HepG2 (cell line): ENCODE measurements around the gene PPP2R5B. TPM values are rescaled to one million over a fixed set of nuclear protein-coding genes. Genes with fewer than 3 reads are reported as not detected.

ENCODE experiments used
- ESRRA ChIP-seq: sonication (generic); formaldehyde crosslinking; IDR thresholded peaks from 2 replicates; pipeline ENCODE4 v1.5.1; 2020; ENCODE audit warnings: mild to moderate bottlenecking, low read depth, missing genetic modification reagents
- HDAC1 ChIP-seq: sonication (generic); formaldehyde crosslinking; IDR thresholded peaks from 2 replicates; pipeline ENCODE4 v1.5.1; 2020; ENCODE audit warnings: mild to moderate bottlenecking, missing genetic modification reagents
- HNF4A ChIP-seq: sonication (generic); formaldehyde crosslinking; IDR thresholded peaks from 2 replicates; pipeline ENCODE4 v1.4.0; 2020; ENCODE audit warnings: missing genetic modification reagents
- KLF9 ChIP-seq: IDR thresholded peaks from 2 replicates; pipeline ENCODE4 v1.6.1; 2016; ENCODE audit warnings: low read depth
- NKX3-1 ChIP-seq: sonication (generic); formaldehyde crosslinking; IDR thresholded peaks from 2 replicates; pipeline ENCODE4 v1.5.0; 2020; ENCODE audit warnings: missing genetic modification reagents
- NONO ChIP-seq, 2 experiments: fragments of 450-650 bp in 1 of 2; sonication (generic) in 1 of 2; formaldehyde crosslinking in 1 of 2; IDR thresholded peaks in 1 of 2; conservative IDR thresholded peaks in 1 of 2; 2 replicates each; pipeline versions ENCODE4 v1.6.1 to v1.8.0; 2017 to 2022; ENCODE audit warnings: mild to moderate bottlenecking in 1 of 2, missing genetic modification reagents in 1 of 2, moderate library complexity in 1 of 2
- PHF20 ChIP-seq: sonication (generic); formaldehyde crosslinking; IDR thresholded peaks from 2 replicates; pipeline ENCODE4 v1.5.0; 2020; ENCODE audit warnings: mild to moderate bottlenecking, missing genetic modification reagents
- RFXANK ChIP-seq: IDR thresholded peaks from 2 replicates; pipeline ENCODE4 v1.6.1; 2016
- SALL1 ChIP-seq: sonication (generic); formaldehyde crosslinking; IDR thresholded peaks from 2 replicates; pipeline ENCODE4 v1.8.0; 2022; ENCODE audit warnings: mild to moderate bottlenecking, missing genetic modification reagents
- SNAI1 ChIP-seq: sonication (generic); formaldehyde crosslinking; IDR thresholded peaks from 2 replicates; pipeline ENCODE4 v1.5.0; 2020; ENCODE audit warnings: mild to moderate bottlenecking, missing genetic modification reagents, borderline replicate concordance
- SP140L ChIP-seq: sonication (generic); formaldehyde crosslinking; IDR thresholded peaks from 2 replicates; pipeline ENCODE4 v1.4.0; 2020; ENCODE audit warnings: missing genetic modification reagents, borderline replicate concordance
- TARDBP ChIP-seq: sonication (generic); formaldehyde crosslinking; IDR thresholded peaks from 2 replicates; pipeline ENCODE4 v1.8.0; 2022; ENCODE audit warnings: mild to moderate bottlenecking, missing genetic modification reagents
- ZBTB39 ChIP-seq: sonication (generic); formaldehyde crosslinking; IDR thresholded peaks from 2 replicates; pipeline ENCODE4 v1.5.0; 2020; ENCODE audit warnings: missing genetic modification reagents
- ZNF224 ChIP-seq: sonication (generic); formaldehyde crosslinking; IDR thresholded peaks from 2 replicates; pipeline ENCODE4 v1.5.0; 2020; ENCODE audit warnings: mild to moderate bottlenecking, missing genetic modification reagents
- ZNF263 ChIP-seq: sonication (generic); formaldehyde crosslinking; IDR thresholded peaks from 2 replicates; pipeline ENCODE4 v1.4.0; 2020; ENCODE audit warnings: missing genetic modification reagents
- ZNF512 ChIP-seq: sonication (generic); formaldehyde crosslinking; IDR thresholded peaks from 2 replicates; pipeline ENCODE4 v1.4.0; 2020; ENCODE audit warnings: mild to moderate bottlenecking, missing genetic modification reagents
- ZNF607 ChIP-seq: sonication (generic); formaldehyde crosslinking; IDR thresholded peaks from 2 replicates; pipeline ENCODE4 v1.5.1; 2020; ENCODE audit warnings: missing genetic modification reagents, mild to moderate bottlenecking, borderline replicate concordance
- ZNF639 ChIP-seq: conservative IDR thresholded peaks from 2 replicates; pipeline ENCODE4 v1.6.1; 2018; ENCODE audit warnings: missing genetic modification reagents
- ZNF724P ChIP-seq: sonication (generic); formaldehyde crosslinking; IDR thresholded peaks from 2 replicates; pipeline ENCODE4 v1.8.0; 2022; ENCODE audit warnings: missing genetic modification reagents, borderline replicate concordance
- polyA plus RNA-seq, 8 experiments: library from polyadenylated mRNA; depleted of rRNA in 3 of 8; stranded (reverse) in 7 of 8; unstranded in 1 of 8; fragments of >200 nt; fragmentation: Illumina TruSeq in 4 of 8; extraction: Trizol in 4 of 8; gene quantifications; 2 replicates each; pipeline versions ENCODE4 v1.2.1 to v1.2.3, GENCODE V29; 2011 to 2016; ENCODE audit warnings: low read depth in 4 of 8, missing spikeins in 1 of 8, mixed read lengths in 1 of 8; ENCODE audit not compliant: insufficient read depth in 1 of 8
- total RNA-seq, 5 experiments: library from RNA; depleted of rRNA; stranded (reverse); fragments of >200 nt; fragmentation: Illumina TruSeq; extraction: Trizol; gene quantifications; 2 replicates each; pipeline ENCODE4 v1.2.3, GENCODE V29; 2016; ENCODE audit warnings: low read depth in 1 of 5
- TF ChIP-seq, protein P1 (sequence below): sonication (generic); formaldehyde crosslinking; IDR thresholded peaks from 2 replicates; pipeline ENCODE4 v1.5.1; 2020; ENCODE audit warnings: missing genetic modification reagents, mild to moderate bottlenecking, borderline replicate concordance
- TF ChIP-seq, protein P2 (sequence below): sonication (generic); formaldehyde crosslinking; IDR thresholded peaks from 2 replicates; pipeline ENCODE4 v1.5.0; 2020; ENCODE audit warnings: missing genetic modification reagents

Gene PPP2R5B
- total and polyA plus RNA-seq, 2 of the 13 experiments (the other 11 are each of a cell fraction or from before 2014, with no cell fraction given) = 2.3 to 8.3 TPM

- TF ChIP-seq ZNF512 (CRISPR knock-in tag) (no peak), SNAI1 (CRISPR knock-in tag) (no peak), SALL1 (CRISPR knock-in tag) (peak; percentile 49; the same call in 1 of the 2 replicates), HDAC1 (no peak), PHF20 (CRISPR knock-in tag) (no peak), TARDBP (CRISPR knock-in tag) (0 out of 2 replicates have a peak, but pooled peaks have one; percentile 19), ZNF263 (CRISPR knock-in tag) (no peak), SP140L (CRISPR knock-in tag) (no peak), NKX3-1 (CRISPR knock-in tag) (no peak), ZBTB39 (CRISPR knock-in tag) (no peak), ZNF639 (CRISPR knock-in tag) (0 out of 2 replicates have a peak, but pooled peaks have one; percentile 23), ZNF224 (CRISPR knock-in tag) (no peak), NONO (IDR thresholded peaks at IDR 0.05) (no peak), NONO (CRISPR knock-in tag; conservative IDR thresholded peaks at IDR 0.05) (peak; percentile 41; the same call in 1 of the 2 replicates), ZNF724P (CRISPR knock-in tag) (no peak), RFXANK (CRISPR knock-in tag) (no peak), HNF4A (CRISPR knock-in tag) (peak; percentile 22), ESRRA (no peak), ZNF607 (CRISPR knock-in tag) (no peak), KLF9 (CRISPR knock-in tag) (no peak)
- TF ChIP-seq, protein P1, sequence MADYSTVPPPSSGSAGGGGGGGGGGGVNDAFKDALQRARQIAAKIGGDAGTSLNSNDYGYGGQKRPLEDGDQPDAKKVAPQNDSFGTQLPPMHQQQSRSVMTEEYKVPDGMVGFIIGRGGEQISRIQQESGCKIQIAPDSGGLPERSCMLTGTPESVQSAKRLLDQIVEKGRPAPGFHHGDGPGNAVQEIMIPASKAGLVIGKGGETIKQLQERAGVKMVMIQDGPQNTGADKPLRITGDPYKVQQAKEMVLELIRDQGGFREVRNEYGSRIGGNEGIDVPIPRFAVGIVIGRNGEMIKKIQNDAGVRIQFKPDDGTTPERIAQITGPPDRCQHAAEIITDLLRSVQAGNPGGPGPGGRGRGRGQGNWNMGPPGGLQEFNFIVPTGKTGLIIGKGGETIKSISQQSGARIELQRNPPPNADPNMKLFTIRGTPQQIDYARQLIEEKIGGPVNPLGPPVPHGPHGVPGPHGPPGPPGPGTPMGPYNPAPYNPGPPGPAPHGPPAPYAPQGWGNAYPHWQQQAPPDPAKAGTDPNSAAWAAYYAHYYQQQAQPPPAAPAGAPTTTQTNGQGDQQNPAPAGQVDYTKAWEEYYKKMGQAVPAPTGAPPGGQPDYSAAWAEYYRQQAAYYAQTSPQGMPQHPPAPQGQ (CRISPR knock-in tag) = no peak
- TF ChIP-seq, protein P2, sequence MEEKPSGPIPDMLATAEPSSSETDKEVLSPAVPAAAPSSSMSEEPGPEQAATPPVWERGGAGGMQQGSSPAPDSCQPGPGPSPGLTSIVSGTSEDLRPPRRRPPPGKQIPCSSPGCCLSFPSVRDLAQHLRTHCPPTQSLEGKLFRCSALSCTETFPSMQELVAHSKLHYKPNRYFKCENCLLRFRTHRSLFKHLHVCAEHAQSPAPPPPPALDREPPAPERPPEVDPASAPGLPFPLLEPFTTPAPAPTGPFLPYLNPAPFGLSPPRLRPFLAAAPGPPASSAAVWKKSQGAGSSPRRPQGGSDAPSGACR (CRISPR knock-in tag) = no peak
Measured at GRCh38 chr11:64885367-64886286, 38.9 kb upstream of the PPP2R5B start (continued).
